ENCODE results near the gene SLC24A4.

DNA sequence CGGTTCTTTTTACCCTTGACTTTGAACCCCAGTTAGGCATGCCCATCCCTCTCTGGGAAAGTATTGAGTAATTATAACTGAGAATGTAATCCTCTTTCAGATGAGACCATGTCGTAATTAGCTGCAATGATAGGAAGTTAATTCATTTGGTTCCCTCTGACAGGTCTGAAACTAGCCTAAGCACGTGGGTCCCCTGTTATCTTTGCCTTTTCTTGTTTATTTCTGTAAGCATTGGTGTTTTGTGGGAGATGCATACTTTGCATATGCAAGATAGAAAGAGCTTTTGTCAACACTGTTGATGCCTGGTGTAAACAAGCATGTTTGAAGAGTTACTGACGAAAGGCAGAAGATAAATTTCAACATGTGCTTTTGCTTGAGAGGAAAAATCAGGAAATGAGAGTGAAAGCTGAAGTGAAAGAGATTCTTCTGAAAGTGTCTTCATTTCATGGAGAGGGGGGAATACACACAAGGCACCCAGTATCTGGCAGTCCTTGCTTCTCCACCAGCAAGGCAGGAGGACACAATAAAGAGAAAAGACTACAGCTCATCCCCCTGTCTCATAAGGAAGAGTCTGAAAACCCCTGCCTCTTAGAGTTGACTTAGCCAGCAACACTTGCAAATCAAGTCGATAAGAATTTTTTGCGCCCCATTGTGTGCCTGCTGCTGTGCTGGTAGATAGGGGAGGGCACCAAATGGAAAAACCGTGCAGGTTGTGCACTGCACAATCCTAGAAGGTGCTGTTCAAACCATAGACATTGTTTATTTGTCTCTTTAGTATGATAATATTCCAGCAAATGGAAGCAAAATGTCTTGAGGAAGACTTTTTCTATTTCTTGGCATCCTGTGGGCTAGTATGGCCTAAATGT, 77.8 kb downstream of the SLC24A4 start:
- peak; percentile 97 for TF ChIP-seq SPI1 (IDR thresholded peaks at IDR 0.05; ENCODE audit: low read depth, low read length)
- no peak for TF ChIP-seq POLR2AphosphoS5 (IDR thresholded peaks at IDR 0.05; ENCODE audit: low read depth, low read length)
